Bronchial epithelial cell (primary cell): ENCODE results near the gene NCOA6. TPM values are rescaled to one million over a fixed set of nuclear protein-coding genes. Genes with fewer than 3 reads are reported as not detected.

Experiments
- DNase-seq: peaks from one replicate; pipeline ENCODE4 v3.0.0-alpha.2; 2010; ENCODE audit warnings: low read depth
- FAIRE-seq: peaks from 2 replicates; lab custom pipeline; 2011; peaks lifted over from hg19 to GRCh38; lab: Jason Lieb, UNC
- H3K27me3 ChIP-seq: 2 replicates; pipeline ENCODE4 v1.5.1; 2011; ENCODE audit warnings: low read length; ENCODE audit not compliant: control insufficient read depth, insufficient read depth
- H3K36me3 ChIP-seq: 2 replicates; pipeline ENCODE4 v1.5.1; 2011; ENCODE audit warnings: low read length; ENCODE audit not compliant: control insufficient read depth, insufficient read depth
- H3K4me3 ChIP-seq: 2 replicates; pipeline ENCODE4 v1.5.1; 2011; ENCODE audit warnings: mild to moderate bottlenecking, low read depth, low read length, control low read depth
- CTCF ChIP-seq: IDR thresholded peaks from 2 replicates; pipeline ENCODE4 v1.5.1; 2011; ENCODE audit warnings: mild to moderate bottlenecking, moderate library complexity, low read length, control low read depth, inconsistent platforms; ENCODE audit not compliant: insufficient read depth, severe bottlenecking
- total RNA-seq: library from RNA; depleted of rRNA; stranded (reverse); fragments of >200 nt; gene quantifications from 2 replicates; pipeline ENCODE4 v1.2.1, GENCODE V29; 2014

NCOA6 gene
- total RNA-seq, 1 donor from 2014 or later, result 5.5 TPM

- DNase-seq (no peak), FAIRE-seq (no peak)
- no peak overlapping the region for H3K4me3 ChIP-seq
- TF ChIP-seq CTCF, result no peak
- H3K36me3 ChIP-seq, result peaks cover 4% of the 10 kb centered on the region
- no peaks in the 10 kb centered on the region for H3K27me3 ChIP-seq
Measured at GRCh38 chr20:34711813-34712430, 113.5 kb downstream of the NCOA6 start.

GRCh38 chr20:34710861-34711574 lies 114.4 kb downstream of the NCOA6 start:
- DNase-seq (no peak), FAIRE-seq (no peak)
- Histone ChIP-seq H3K36me3 (peaks cover 4% of the 10 kb centered on the region), H3K4me3 (no peak overlapping the region), H3K27me3 (no peaks in the 10 kb centered on the region)
- no peak for TF ChIP-seq CTCF

- Histone ChIP-seq H3K27me3 (no peaks in the 10 kb centered on the region), H3K4me3 (no peak overlapping the region), H3K36me3 (peaks cover 4% of the 10 kb centered on the region)
- no peak for TF ChIP-seq CTCF
- no peak for FAIRE-seq
- no peak for DNase-seq
Measured at GRCh38 chr20:34710568-34710839, 114.9 kb downstream of the NCOA6 start.

GRCh38 chr20:34709831-34710567 lies 115.5 kb downstream of the NCOA6 start:
- DNase-seq (peak; percentile 24), FAIRE-seq (no peak)
- H3K4me3 ChIP-seq, result peak overlapping the region; percentile 61
- peak; percentile 37 for TF ChIP-seq CTCF
- peaks cover 4% of the 10 kb centered on the region for H3K36me3 ChIP-seq
- no peaks in the 10 kb centered on the region for H3K27me3 ChIP-seq

GRCh38 chr20:34709044-34709830 lies 116.2 kb downstream of the NCOA6 start:
- DNase-seq (peak; percentile 55), FAIRE-seq (no peak)
- H3K4me3 ChIP-seq, result peak overlapping the region; percentile 61
- no peaks in the 10 kb centered on the region for H3K27me3 ChIP-seq
- TF ChIP-seq CTCF, result no peak
- H3K36me3 ChIP-seq, result peaks cover 4% of the 10 kb centered on the region
